ENCODE data around the gene STAT6.
A peak's percentile ranks its signal among the peaks of the same experiment; 100 is the strongest.
"Not testable (repeated sequence)": the region's sequence is repeated elsewhere in the genome, so short reads cannot be mapped to it uniquely, and the experiment has no call there.

STAT6 gene

DNA sequence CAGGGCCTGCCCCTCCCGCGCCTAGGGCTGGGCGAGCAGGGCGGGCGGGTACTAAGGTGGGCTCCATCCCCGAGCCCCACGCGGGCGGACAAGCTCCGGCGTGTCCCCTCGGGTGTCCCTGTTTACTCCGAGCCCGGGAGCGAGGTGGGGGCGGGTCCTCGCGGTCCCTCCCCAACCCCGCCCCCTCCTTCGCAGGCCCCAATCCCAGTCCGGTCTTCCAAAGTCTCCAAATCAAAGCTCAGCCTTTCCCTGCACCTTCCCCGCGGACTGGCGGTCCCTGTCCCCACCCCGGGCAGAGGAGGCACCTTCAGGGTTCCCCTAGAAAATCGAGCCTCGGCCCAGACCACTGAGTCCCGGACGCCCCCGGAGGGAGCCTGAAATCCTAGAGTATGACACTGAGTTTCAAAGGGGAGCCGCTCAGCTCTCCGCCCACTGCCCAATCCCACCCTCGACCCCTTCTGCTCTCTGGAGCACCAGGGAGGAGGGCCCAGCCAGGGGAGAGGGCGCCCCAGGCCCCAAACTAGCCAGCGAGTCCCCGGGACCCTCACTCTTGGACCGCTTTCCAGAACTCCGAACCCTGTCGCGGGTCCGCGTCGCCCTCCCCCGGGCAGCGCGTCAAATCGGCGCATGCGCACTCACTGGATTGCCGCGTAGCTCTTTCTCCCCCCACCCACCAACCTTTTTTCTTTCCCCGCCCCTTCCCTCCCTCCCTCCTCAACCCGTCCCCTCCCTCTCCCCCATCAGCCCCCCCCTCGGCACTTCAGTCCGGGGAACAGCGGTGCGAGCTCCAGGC lies 16.8 kb upstream of the STAT6 start, which contains the start of gene LRP1:
TSS of gene LRP1 (plus strand) at position 758 of the 793 bp plus-strand sequence. CDS start 482 bp downstream, outside the sequence.
- peak; percentile 46 to 65 for DNase-seq (ENCODE audit: low read depth in 2 of 2)

- peak in 1 of 2 experiments; percentile 28 for DNase-seq (ENCODE audit: low read depth in 2 of 2)
These were observed 16.1 kb upstream of the STAT6 start for GRCh38 chr12:57127101-57127725.

- no peak for DNase-seq (ENCODE audit: low read depth in 2 of 2)
These were observed 15.4 kb upstream of the STAT6 start for GRCh38 chr12:57126561-57126960.

- DNase-seq (ENCODE audit: low read depth in 2 of 2) = no peak
These were observed 14.9 kb upstream of the STAT6 start for GRCh38 chr12:57126061-57126460.

DNA sequence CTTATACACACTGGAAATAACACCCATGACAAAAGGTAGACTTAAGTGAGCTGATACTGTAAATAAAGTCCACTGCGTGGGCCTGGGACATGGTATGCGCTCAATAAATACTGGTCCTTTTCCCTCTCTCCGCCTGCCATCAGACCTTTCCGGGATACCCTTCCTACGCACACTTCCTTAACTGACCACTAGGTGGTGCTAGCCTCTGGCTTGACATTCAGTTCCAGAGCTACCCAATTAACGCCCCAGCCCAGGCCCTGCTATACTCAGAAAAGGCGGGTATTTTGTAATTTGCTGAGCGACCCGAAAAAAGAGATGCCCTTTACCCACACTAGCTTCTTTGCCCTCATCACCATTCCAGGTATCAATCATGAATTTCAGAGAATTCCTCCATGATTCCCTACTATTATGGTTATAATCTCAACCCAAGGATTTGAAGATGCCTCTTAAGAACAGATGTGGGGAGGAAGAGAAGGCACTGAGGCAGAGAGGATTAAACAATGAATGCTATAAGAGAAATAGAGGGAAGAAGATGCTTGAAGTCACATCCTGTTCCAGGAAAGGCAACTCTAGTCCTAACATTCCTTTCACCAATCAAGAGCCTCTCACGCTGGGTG lies 13.2 kb upstream of the STAT6 start:
- DNase-seq (ENCODE audit: low read depth in 2 of 2) = peak; percentile 53 to 82

GRCh38 chr12:57123813-57124212 lies 12.7 kb upstream of the STAT6 start:
- no peak for DNase-seq (ENCODE audit: low read depth in 2 of 2)

GRCh38 chr12:57120718-57121117 lies 9.6 kb upstream of the STAT6 start:
- not testable (repeated sequence) for DNase-seq (ENCODE audit: low read depth in 2 of 2)

DNA sequence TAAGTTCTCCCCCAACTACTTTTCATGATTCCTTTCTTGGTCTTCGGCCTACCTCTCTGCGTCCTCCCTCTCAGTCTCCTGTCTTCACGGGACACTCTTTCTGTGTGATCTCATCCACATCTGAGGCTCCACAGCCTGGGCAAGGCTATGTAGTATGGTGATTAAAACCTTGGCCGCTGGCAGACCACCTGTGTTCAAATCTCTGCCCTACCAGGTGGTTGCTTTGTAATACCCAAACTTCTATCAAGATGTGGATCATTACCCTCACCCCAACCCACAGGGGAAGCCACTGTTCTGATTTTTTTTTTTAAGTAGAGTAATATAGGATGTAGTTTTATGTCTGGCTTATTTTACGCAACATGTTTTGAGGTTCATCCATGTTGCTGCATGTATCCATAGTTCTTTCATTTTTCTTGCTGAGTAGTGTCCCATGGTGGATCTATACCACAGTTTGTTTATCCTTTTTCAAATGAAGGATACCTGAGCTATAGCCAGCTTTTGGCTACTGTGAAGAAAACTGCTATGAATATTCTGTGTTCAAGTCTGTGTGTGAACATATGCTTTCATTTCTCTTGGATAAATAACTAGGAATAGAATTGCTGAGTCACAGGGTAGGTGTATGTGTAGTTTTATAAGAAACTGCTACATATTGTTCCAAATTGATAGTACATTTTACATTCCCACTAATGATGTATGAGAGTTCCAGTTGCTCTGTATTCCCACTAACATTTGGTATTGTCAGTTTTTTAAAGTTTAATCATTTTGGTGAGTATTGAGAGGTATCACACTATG lies 8.3 kb upstream of the STAT6 start:
- DNase-seq (ENCODE audit: low read depth in 2 of 2) = no peak

GRCh38 chr12:57118711-57119271 lies 7.6 kb upstream of the STAT6 start:
- DNase-seq (ENCODE audit: low read depth in 2 of 2) = no peak

- no peak for DNase-seq (ENCODE audit: low read depth in 2 of 2)
These were observed 5.6 kb upstream of the STAT6 start for GRCh38 chr12:57116580-57117281.

DNA sequence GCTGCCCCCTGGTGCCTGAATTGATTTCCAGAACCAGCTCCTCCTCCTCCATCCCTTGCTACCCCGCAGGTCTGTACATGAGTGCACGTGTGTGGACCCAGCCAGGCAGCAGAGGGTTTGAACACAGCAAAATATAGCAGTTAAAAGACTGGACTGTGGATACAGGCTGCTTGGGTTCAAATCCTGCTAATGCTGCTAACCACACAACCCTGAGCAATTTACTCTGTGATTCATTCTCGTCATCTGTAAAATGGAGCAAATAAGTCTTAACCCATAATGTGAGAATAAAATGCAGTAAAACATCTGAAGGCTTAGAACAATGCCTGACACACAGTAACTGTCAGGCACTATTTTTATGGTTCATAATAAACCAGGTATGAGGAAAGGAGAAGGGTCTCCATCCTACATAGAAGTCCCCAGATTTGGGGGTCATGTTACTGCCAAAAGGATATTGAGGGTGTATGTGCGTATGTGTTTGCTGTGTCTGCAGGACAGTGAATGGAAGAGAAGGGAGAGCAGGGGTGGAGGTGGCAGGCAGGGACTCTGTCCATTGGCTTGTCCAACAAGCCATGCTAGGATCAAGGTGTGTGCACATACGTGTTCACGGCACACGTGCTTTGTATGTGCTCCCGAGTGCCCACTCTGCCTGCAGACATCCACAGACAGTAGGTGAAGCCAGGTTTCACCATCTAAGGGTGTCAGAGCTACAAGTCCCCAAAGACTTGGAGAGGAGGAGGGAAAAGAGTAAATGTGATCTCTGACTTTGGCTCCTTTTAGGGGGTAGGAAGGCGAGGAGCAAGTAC lies 1.5 kb upstream of the STAT6 start:
- DNase-seq (ENCODE audit: low read depth in 2 of 2) = peak in 1 of 2 experiments; percentile 86

DNA sequence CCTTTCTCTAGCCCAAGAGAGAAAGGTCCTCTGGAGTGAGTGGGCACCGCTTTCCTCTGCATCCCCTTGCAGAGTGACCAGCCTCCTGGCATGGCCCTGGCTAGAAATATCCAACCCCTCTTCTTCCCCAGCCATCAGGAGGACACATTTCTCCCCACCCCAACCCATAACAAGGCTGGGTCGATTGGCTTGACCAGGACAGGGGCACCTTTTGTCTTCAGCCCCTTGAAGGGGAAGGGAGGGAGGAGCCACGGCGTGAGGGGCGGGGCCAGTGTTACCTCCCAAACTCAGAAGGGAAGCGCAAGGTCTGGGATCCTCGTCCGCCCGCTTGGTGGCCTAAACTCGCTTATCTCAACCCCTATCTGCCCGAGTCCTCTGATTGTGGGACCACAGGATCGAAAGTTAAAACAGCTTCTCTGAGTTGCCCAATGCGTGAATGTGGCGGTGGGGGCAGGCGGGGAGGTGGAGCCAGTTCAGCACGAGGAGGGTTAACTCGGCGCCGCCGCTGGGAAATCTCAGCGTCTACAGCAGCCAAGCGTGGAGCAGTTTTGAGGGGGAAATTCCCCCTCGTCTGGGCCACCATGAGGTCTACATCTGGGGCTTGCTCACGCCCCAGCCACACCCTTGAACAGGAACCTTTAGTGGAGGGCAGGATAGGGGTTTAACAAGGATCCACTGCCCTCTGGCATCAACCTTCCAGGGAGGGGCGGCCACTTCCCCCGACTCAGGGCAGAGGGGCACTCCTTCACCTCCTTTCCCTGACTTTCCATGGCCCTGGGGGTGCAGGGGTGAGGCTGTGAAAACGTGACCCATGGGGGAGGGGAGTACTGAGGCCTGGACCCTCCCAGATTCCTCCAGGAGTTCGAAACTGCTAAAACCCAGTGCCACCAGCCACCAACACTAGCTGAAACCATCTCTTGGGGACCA lies 795 bp downstream of the STAT6 start:
- DNase-seq (ENCODE audit: low read depth in 2 of 2) = peak; percentile 55 to 76

GRCh38 chr12:57109207-57110103 lies 1.7 kb downstream of the STAT6 start:
- DNase-seq (ENCODE audit: low read depth in 2 of 2) = no peak

DNA sequence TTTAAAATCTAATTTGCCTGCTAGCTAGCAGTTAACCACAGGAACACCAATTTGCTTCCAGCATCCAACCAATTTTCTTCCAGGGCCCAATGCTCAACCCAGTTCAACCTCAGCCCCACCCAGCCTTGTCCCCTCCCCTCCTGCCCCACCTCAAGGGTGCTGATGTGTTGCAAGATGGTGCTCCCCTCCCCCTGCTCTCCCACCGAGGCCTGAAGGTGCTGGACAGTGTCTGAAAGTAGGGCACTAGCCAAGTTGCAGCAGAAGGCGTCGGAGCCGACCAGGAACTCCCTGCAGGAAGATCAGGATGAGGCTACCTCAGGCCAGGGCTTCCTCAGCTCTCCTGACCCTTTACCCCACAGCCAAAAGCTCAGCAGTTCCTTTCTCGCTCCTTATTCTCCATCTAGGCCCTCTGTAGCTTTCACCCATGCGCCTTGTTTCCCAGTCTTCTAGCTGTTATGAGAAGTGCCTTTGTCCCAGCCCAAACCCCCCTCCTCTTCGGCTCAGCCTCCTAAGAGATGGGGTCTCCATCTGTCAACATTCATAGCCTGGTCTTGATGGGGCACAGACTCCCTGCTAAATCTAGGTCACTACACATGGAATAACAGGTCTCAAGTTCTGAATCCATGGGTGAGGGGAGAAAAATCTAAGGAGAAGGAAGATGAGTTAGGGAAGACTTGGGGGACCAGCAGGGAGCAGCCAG lies 3.6 kb downstream of the STAT6 start:
- no peak for DNase-seq (ENCODE audit: low read depth in 2 of 2)

GRCh38 chr12:57106021-57106708 lies 5.0 kb downstream of the STAT6 start:
- no peak for DNase-seq (ENCODE audit: low read depth in 2 of 2)

DNA sequence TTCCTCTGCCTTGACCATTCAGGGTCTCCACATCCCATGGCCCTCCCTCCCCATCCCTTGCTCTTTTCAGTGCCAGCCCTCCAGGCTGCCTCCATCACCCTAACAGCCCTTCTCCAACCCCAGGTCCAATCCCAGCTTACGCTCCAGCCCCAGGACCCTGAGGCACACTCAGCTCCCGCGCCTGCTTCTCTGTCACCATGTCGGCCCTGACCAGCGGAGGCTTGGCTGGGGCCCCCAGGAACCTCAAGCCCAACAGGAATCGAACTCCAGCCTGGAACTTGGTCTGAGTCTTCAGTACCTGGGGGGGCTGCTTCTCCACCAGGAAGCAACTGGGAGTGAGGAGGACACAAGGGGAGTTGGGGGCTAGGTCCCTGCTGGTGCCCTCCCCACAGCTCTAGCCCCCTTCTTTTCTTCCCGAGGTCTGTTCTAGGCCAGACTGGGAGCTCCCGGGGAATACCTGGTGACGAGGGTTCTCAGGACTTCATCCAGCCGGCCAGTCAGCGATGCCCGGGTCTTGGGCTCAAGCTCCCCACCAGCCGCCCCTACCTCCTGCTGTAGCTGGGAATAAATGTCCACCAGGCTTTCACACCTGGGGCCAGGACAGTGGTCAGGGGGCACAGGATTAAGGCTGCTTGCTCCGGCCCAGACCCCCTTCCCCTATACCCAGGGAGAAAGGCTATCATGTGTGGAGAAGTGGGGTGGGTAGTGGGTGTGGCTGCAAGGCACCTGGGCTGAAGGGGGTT lies 6.0 kb downstream of the STAT6 start:
- DNase-seq (ENCODE audit: low read depth in 2 of 2) = no peak

Measured in stimulated activated CD4-positive, alpha-beta T cell treated with anti-CD3 and anti-CD28 coated beads, Interleukin-12 subunit alpha, Interleukin-12 subunit beta, amount 100 ng/mL, for 24 hours (primary cell).